Activated naive CD8-positive, alpha-beta T cell treated with anti-CD3 and anti-CD28 coated beads for 36 hours (primary cell): ENCODE measurements around the gene PCBP4. TPM values are rescaled to one million over a fixed set of nuclear protein-coding genes. Genes with fewer than 3 reads are reported as not detected.

Experiments
- DNase-seq: peaks from one replicate; pipeline ENCODE4 v3.0.0; 2021
- H3K27ac Mint-ChIP-seq: one replicate; pipeline ENCODE4 v1.8.0; 2022; ENCODE audit warnings: mild to moderate bottlenecking, moderate library complexity, mixed read lengths
- H3K27me3 Mint-ChIP-seq: one replicate; pipeline ENCODE4 v1.8.0; 2022; ENCODE audit warnings: mild to moderate bottlenecking, mixed read lengths
- H3K36me3 Mint-ChIP-seq: one replicate; pipeline ENCODE4 v1.8.0; 2021; ENCODE audit warnings: mild to moderate bottlenecking, mixed read lengths
- H3K4me1 Mint-ChIP-seq: one replicate; pipeline ENCODE4 v1.8.0; 2021; ENCODE audit warnings: mixed read lengths
- H3K4me3 Mint-ChIP-seq: one replicate; pipeline ENCODE4 v1.8.0; 2022; ENCODE audit warnings: mild to moderate bottlenecking, moderate library complexity, mixed read lengths
- H3K9me3 Mint-ChIP-seq: one replicate; pipeline ENCODE4 v1.8.0; 2022; ENCODE audit warnings: mixed read lengths
- total RNA-seq, 2 experiments: library from RNA; stranded (reverse); gene quantifications; one replicate each; pipeline ENCODE4 v1.2.3, GENCODE V29; 2021

PCBP4 gene
- total RNA-seq, 2 experiments from 2014 or later: 4.5 to 5.6 TPM

DNA sequence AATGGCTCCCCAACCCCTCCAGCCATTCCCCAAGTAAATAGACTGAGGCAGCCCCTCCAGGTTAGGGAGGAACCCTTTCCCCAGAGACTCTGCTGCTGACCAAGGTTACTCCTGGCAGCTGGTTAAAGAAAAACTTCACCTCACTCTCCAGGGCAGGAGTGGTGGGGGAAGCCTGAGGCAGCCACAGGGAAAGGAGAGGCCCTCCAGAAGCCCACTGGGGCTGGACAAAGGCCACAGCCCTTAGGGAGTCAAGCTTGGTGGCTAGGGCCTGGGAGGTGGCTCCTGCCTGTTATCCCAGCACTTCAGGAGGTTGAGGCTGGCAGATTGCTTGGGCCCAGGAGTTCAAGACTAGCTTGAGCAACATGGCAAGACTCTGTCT lies 17.0 kb upstream of the PCBP4 start:
- H3K27me3 Mint-ChIP-seq: no peaks in the 10 kb centered on the region

GRCh38 chr3:51983578-51984268 lies 16.5 kb upstream of the PCBP4 start:
- peak overlapping the region; percentile 89 for H3K27ac Mint-ChIP-seq
- peaks cover 16% of the 10 kb centered on the region for H3K4me1 Mint-ChIP-seq
- H3K27me3 Mint-ChIP-seq: no peaks in the 10 kb centered on the region
- no peaks in the 10 kb centered on the region for H3K9me3 Mint-ChIP-seq
- H3K4me3 Mint-ChIP-seq: peak overlapping the region; percentile 88
- no peaks in the 10 kb centered on the region for H3K36me3 Mint-ChIP-seq
- no peak for DNase-seq

More for the DNA sequence above, 17.0 kb upstream of the PCBP4 start:
- H3K4me1 Mint-ChIP-seq: peaks cover 19% of the 10 kb centered on the region
- H3K27ac Mint-ChIP-seq: peak overlapping the region; percentile 89
- H3K9me3 Mint-ChIP-seq: no peaks in the 10 kb centered on the region
- no peak for DNase-seq
- H3K36me3 Mint-ChIP-seq: no peaks in the 10 kb centered on the region
- H3K4me3 Mint-ChIP-seq: peak overlapping the region; percentile 88

- no peaks in the 10 kb centered on the region for H3K9me3 Mint-ChIP-seq
- peak within 1 kb of the TSS; percentile 89 for H3K27ac Mint-ChIP-seq
- H3K27me3 Mint-ChIP-seq: no peaks in the 10 kb centered on the region
- peak; percentile 91 for DNase-seq
- no peaks in the 10 kb centered on the region for H3K36me3 Mint-ChIP-seq
- H3K4me3 Mint-ChIP-seq: peak within 1 kb of the TSS; percentile 88
- peaks cover 15% of the 10 kb centered on the region for H3K4me1 Mint-ChIP-seq
Observed at GRCh38 chr3:51982838-51983577, 15.8 kb upstream of the PCBP4 start, which contains the start of gene ACY1. Gene ACY1 (plus strand): TSS chr3:51983535. CDS start chr3:51984065, 530 bp downstream.

DNA sequence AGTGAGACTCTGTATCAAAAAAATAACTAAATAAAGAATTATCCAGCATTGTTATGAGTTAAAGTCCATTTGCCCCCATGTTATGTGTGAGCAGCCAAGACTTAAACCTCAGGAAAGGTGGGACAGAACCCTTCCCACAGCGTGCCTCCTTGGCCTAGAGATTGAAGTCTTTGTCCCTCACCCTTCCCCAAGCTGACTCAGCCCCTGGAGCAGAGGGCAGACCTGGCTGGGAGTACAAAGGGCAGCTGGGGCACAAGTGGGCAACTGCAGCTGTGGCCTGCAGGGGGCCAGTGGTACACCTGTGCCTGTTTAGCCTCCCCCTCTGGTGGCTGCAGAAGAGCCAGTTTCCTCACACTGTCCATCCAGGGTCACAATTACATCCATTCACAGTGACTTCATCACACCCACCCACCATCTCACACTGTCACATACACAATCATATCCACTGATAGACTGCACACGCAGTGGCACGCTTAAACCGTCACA lies 15.1 kb upstream of the PCBP4 start:
- Mint-ChIP-seq H3K36me3 (no peaks in the 10 kb centered on the region), H3K4me3 (peak overlapping the region; percentile 88), H3K27me3 (no peaks in the 10 kb centered on the region), H3K9me3 (no peaks in the 10 kb centered on the region), H3K27ac (peak overlapping the region; percentile 89), H3K4me1 (peaks cover 18% of the 10 kb centered on the region)
- DNase-seq: peak; percentile 56

DNA sequence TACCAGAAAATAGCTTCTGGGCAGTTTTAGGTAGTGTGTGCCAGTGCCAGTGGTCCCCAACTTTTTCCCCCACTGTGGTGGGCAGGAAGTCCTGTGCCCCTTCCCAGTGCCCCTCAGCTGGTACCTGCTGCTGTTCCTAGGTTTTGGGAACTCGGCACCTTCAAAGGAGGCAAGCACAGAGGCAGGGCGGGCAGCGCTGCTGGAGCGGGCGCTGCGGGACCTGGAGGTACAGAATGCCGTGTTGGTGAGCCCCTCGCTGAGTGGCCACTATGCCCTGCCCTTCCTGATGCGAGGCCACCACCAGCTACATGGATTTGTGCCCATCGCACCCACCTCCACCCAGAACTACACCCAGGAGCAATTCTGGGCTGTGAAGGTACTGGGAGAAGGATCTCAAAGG lies 13.0 kb upstream of the PCBP4 start:
- DNase-seq: no peak
- H3K36me3 Mint-ChIP-seq: no peaks in the 10 kb centered on the region
- H3K27me3 Mint-ChIP-seq: no peaks in the 10 kb centered on the region
- H3K4me1 Mint-ChIP-seq: peaks cover 31% of the 10 kb centered on the region
- no peaks in the 10 kb centered on the region for H3K9me3 Mint-ChIP-seq
- H3K4me3 Mint-ChIP-seq: no peak overlapping the region
- no peak overlapping the region for H3K27ac Mint-ChIP-seq

- H3K9me3 Mint-ChIP-seq: no peaks in the 10 kb centered on the region
- no peak overlapping the region for H3K4me3 Mint-ChIP-seq
Observed at GRCh38 chr3:51978143-51978502, 10.9 kb upstream of the PCBP4 start.

DNA sequence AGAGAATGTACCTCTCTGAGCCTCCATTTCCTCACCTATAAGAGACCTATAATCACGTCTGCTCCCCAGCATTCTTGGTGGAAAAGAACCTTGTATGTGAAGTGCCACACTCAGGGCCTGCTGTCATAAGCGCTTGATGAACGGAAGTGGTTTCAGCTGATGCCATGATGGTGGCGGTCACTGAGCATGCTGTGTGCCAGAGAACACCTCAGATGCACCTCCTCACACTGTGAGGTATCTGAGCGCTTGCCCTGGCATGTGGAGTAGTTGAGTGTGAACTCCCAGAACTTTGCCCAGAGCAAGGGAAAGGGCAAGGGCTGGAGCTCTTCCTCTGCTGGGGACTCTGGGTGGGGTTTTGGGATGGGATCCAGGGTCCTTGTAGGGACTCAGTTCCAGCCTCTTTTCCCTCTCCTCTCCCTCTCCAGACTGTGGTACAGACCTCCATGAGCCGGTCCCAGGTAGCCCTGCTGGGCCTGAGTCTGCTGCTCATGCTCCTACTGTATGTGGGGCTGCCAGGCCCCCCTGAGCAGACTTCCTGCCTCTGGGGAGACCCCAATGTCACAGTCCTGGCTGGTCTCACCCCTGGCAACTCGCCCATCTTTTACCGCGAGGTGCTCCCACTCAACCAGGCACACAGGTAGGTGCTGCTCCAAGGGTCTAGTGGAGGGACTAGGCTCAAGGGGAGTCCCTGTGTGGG lies 10.3 kb upstream of the PCBP4 start:
- Mint-ChIP-seq H3K4me1 (peaks cover 30% of the 10 kb centered on the region), H3K27ac (peak overlapping the region; percentile 64), H3K4me3 (no peak overlapping the region), H3K27me3 (no peaks in the 10 kb centered on the region), H3K9me3 (no peaks in the 10 kb centered on the region), H3K36me3 (peaks cover 1% of the 10 kb centered on the region)
- no peak for DNase-seq

More at GRCh38 chr3:51978143-51978502, 10.9 kb upstream of the PCBP4 start:
- DNase-seq: no peak
- Mint-ChIP-seq H3K27me3 (no peaks in the 10 kb centered on the region), H3K4me1 (peaks cover 32% of the 10 kb centered on the region), H3K36me3 (peaks cover 1% of the 10 kb centered on the region), H3K27ac (no peak overlapping the region)

- Mint-ChIP-seq H3K27me3 (no peaks in the 10 kb centered on the region), H3K27ac (no peak overlapping the region), H3K9me3 (no peaks in the 10 kb centered on the region), H3K4me3 (peak overlapping the region; percentile 83), H3K36me3 (peaks cover 2% of the 10 kb centered on the region), H3K4me1 (peaks cover 24% of the 10 kb centered on the region)
- peak; percentile 48 for DNase-seq
Observed at GRCh38 chr3:51975852-51976549, 8.7 kb upstream of the PCBP4 start.

DNA sequence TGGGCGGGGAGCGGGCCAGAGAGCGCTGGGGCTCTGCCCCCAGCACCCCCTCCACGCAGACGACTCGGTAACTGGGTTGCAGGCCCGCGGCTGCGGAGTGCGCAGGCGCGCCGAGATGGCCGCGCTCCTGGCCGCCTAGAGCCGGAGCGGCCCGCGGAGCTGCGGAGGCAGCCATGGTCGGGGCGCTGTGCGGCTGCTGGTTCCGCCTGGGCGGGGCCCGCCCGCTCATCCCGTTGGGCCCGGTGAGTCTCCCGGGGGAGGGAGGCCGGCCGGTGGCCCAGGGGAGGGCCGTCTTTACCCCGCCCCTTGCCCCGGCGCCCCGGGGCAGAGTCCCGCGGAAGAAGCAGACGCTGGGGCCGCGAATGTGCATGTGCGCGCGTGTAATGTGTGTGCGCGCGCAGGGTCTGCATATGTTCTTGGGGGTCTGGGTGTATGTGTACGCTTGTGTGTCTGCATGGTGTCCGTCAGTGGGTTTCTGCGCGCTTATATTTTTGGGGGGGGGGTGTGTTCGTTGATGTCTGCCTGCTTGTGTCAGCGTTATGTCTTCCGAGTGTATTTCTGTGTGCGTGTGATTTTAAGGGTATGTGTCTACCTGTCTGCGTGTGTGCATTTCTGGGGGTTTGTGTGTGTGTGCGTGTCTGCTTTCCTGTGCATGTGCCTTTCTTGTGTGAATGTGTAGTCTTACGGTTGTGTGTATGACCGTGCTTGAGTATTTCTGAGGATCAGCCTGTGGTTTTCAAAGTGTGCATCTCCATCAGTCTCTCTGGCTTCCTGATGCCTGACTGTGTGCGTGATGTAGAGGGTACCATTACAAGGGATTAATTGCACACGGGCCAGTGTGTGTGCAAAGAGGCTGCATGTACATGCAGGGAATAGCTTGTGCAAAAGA lies 8.0 kb upstream of the PCBP4 start, which contains the start of gene ABHD14A:
Gene ABHD14A, plus strand, starts transcription at position 102 of the 889 bp plus-strand sequence. Its CDS starts 72 bp downstream, at position 174.
- Mint-ChIP-seq H3K4me3 (peak within 1 kb of the TSS; percentile 97), H3K36me3 (peaks cover 3% of the 10 kb centered on the region)

GRCh38 chr3:51974277-51974962 lies 7.2 kb upstream of the PCBP4 start:
- Mint-ChIP-seq H3K36me3 (peaks cover 3% of the 10 kb centered on the region), H3K4me3 (peak overlapping the region; percentile 97), H3K9me3 (no peaks in the 10 kb centered on the region), H3K4me1 (peaks cover 24% of the 10 kb centered on the region), H3K27ac (peak overlapping the region; percentile 95), H3K27me3 (no peaks in the 10 kb centered on the region)
- peak; percentile 39 for DNase-seq

More for the DNA sequence above, 8.0 kb upstream of the PCBP4 start, which contains the start of gene ABHD14A:
- Mint-ChIP-seq H3K9me3 (no peaks in the 10 kb centered on the region), H3K27ac (peak within 1 kb of the TSS; percentile 95), H3K4me1 (peaks cover 24% of the 10 kb centered on the region), H3K27me3 (no peaks in the 10 kb centered on the region)
- peak; percentile 83 for DNase-seq

- Mint-ChIP-seq H3K27ac (no peak overlapping the region), H3K4me1 (peaks cover 17% of the 10 kb centered on the region), H3K9me3 (no peaks in the 10 kb centered on the region), H3K4me3 (no peak overlapping the region), H3K36me3 (peaks cover 3% of the 10 kb centered on the region), H3K27me3 (no peaks in the 10 kb centered on the region)
- no peak for DNase-seq
Observed at GRCh38 chr3:51971350-51971749, 4.1 kb upstream of the PCBP4 start.

DNA sequence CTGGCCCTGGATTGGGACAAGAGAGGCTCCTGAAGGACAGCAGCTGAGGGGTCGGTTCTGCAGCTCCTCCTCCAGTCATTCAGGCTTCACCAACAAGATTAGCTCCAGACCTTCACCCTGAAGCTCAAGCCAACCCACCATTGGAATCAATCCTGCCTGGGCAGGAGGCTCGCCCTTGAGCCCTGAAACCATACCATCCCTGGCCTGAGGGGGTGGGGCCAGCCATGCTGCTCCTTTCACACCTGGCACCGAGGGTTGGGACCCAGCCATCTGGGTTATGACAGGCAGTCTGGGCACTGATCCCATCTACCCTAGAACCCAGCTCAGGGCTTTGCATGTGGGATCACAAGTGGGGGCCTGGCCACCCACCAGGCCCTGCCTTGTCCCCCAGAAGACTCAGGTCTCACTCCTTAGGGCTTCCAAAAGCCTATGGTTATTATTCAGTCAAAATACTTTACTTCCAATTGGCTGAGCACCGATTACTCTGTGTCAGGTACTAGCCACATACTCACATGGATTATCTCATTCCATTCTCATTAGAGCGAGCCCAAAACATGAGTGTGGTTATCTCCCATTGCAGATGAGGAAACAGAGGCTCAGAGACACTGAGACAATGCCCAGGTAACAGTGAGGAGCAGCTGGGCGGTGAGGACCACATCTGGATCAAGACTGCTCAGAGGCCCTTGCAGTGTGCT lies 3.5 kb upstream of the PCBP4 start:
- Mint-ChIP-seq H3K4me1 (peaks cover 17% of the 10 kb centered on the region), H3K27ac (no peak overlapping the region), H3K9me3 (no peaks in the 10 kb centered on the region), H3K4me3 (no peak overlapping the region), H3K36me3 (peaks cover 3% of the 10 kb centered on the region), H3K27me3 (no peaks in the 10 kb centered on the region)
- no peak for DNase-seq

DNA sequence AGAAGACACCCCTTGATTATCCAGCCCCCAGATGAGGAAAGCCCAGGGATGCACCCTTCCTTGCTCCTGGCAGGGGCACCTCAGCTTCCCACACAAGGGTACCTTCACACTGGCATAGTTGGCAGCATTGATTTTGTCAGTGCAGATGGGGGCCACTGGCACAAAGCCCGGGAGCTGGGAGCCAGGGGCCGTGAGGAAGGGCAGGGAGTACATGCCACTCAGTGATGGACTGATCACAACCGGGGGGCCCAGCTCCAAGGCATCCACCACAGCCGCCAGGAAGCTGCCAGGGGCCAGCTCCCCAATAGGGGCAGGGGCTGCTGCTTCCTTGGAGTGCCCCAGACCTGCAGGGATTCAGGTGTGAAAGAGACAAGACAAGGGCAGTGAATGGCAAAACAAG lies 2.6 kb upstream of the PCBP4 start:
- H3K36me3 Mint-ChIP-seq: peaks cover 3% of the 10 kb centered on the region
- H3K9me3 Mint-ChIP-seq: no peaks in the 10 kb centered on the region
- no peaks in the 10 kb centered on the region for H3K27me3 Mint-ChIP-seq
- H3K27ac Mint-ChIP-seq: no peak overlapping the region
- H3K4me1 Mint-ChIP-seq: peaks cover 13% of the 10 kb centered on the region
- no peak for DNase-seq
- H3K4me3 Mint-ChIP-seq: no peak overlapping the region
